Activated CD8-positive, alpha-beta memory T cell treated with anti-CD3 and anti-CD28 coated beads for 24 hours (primary cell): ENCODE results near the gene MLST8.

ENCODE experiments used
- DNase-seq: peaks from one replicate; pipeline ENCODE4 v3.0.0-alpha.2; 2020

Gene MLST8, protein sequence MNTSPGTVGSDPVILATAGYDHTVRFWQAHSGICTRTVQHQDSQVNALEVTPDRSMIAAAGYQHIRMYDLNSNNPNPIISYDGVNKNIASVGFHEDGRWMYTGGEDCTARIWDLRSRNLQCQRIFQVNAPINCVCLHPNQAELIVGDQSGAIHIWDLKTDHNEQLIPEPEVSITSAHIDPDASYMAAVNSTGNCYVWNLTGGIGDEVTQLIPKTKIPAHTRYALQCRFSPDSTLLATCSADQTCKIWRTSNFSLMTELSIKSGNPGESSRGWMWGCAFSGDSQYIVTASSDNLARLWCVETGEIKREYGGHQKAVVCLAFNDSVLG

DNA sequence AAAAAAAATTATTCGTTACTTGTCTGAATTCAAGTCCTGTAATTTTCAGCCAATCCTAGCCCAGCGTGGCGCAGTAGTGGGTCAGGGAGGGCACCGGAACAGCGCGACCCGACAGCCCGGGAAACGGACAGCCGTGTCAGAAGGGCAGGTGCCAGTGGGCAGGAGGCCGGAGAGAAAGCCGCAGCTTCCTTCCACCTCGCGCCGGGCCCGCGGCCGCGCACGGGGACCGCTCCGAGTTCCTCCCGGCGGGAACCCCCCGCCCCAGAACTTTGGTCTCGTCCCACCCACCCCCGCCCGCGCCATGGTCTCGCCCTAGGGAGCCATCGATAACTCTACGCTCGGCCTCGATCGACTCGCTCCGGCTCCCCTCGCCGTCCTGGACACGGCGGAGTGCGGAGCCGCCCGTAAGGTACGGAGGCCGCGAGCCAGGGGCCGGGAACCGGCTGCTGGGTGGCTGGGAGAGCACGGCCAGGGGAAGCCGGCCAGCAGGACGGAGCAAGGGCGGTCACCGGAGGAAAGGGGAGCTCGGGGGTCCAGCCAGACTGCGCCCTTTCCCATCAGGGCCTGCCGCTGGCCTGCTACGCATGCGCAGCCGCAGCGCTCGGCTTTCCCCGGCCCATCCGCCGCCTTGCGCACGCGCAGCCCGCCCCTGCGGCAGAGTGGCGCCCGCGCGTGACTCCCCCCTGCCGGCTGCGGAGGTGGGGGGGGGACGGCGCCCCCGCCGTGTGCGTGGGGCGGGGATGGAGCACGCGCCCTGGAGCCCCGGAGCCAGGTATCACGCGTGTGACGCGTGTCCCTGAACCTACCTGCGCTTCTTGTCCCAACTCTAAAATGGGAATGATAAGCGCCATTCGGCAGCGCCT, at the start of gene MLST8:
Gene MLST8 (plus strand): TSS at position 351 of the 863 bp plus-strand sequence. CDS start 632 bp downstream, outside the sequence.
- peak; percentile 98 for DNase-seq

DNA sequence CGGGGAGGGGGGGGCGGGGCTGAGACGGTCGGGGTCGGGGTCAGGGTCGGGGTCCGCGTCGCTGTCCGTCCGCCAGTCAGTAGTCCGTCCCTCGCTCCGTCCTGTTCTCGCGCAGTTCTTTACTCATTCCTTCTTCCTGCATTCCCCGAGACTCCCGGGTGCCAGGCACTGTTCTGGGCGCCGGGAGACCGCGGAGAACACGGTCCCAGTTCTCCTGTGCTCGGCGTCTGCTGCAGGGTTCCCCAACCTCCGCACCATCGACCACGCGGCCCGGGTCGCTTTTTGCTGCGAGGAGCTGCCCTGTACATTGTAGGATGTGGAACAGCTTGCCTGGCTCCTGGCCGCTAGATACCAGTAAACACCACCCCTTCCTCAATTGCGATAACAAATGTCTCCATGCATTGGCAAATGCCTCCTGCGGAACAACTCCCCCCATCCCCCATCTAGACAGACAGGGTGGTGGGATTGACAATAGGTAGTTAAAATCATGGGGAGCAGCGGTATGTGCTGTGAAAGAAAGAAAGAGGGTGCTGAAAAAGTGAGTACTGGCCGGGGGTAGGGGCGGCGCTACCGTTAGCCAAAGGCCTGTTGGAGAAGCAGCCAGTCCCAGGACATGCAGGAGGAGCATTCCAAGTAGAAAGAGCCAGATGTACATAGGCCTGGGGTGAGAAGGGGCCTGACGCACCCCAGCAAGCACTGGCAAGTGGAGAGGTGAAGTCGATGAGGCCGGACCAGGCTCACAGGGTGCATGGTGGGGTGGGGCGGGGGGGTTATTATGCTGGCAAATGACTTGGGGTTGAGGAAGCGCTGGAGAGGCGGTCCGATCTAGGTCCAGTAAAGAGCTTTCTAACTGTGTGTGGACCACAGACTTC, 49.0 kb upstream of the MLST8 start:
- peak; percentile 68 for DNase-seq

DNA sequence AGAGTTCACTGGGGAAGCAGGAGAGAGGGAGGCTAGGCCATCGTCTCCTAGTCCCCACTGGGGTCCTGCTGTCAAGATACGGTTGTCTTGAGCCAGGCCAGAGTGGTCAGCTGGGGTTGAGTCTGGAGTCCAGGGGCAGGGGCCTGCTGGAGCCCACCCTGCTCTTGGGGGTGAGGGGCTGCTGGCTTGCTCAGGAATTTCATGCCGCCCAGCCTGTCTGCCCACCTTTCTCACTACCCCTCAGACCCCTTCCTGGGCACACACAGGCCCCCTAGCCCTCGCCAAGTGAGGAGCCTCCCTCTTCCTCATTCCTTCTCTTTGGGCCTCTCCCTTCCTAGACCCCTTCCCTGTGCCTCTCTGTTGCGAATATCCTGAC, 48.4 kb upstream of the MLST8 start:
- no peak for DNase-seq

DNA sequence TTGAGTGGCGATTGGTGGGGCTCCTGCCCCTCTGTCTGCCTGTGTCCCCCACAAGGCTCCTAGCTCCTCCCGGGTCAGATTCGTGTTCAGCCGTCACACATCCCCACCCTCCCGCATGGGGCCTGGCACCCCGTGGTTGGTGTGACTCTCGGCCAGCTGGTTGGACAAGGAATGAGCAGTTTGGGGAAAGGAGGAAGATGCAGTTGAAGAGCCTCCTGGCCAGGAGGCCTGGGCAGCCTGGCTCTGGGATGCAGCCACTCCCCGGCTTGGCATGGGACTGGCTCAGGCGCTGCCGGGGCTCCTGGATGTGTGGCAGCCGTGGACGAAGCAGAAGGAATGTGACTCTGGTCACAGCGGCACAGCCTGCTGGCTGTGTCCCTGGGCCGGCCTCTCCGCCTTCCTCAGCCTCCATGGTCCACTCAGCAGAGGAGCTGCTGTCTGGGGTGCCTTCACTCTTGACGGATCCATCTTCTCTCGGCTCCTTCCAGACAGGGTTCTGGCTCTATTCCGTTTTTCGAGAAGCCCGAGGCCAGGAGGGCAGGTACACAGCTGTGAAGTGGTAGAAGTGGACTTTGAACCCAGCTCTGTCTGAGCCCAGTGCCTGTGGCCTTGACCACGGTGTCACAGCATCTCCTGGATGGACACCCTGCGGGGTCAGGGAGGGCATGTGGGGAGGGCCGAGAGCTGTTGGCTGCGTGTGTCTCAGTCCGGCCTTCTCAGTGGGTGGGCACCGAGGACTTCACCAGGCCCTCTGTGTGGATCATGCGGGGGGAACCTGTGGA, 47.6 kb upstream of the MLST8 start:
- no peak for DNase-seq

DNA sequence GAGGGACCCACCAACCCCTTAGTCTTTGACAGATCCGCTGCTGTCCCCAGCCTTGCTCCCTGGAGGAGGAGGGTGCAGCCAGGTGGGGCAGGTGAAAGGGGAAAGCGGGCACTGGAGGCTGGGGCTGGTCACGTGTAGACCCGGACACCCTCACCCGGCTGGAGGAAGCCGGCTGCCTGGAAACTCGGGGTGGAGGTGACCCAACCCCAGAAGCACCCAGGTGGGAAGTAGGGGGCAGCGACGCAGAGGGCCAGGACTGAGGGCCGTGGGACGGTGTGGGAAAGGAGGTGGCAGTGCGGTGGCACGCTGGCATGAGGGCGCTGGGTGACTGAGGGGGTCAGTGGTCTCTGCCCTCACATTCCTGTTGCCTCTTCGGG, 47.0 kb upstream of the MLST8 start:
- DNase-seq: no peak

DNA sequence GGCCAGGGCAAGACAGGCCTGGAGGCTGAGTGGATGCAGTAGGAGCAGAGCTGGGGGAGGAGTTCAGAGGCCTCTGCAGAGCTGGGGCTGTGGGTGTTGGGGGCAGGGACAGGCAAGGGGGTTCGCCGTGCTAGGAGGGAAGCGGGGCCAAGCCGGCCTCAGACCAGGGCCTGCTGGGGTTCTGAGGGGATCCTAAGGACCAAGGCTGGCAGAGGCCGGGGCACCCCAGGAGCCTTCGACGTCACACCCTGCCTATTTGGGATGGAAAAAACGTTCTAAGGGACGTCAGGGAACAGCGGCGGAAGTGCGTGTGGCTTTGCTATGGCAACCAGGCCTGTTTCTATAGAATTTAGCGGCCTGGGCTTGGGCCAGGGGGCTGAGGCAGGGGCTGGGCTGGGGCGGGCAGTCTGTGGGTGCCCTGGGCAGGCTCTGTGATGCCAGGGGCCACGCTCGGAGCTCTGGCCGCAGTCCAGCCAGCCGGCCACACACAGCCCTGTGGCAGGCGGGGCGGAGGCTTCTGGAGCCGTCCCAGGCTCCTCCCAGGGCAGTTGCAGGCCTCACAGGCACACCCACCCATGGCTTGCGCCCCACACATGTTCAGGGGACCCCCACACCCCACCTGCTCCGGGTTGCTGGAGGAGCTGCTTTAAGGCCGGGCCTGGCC, 45.9 kb upstream of the MLST8 start:
- no peak for DNase-seq

DNA sequence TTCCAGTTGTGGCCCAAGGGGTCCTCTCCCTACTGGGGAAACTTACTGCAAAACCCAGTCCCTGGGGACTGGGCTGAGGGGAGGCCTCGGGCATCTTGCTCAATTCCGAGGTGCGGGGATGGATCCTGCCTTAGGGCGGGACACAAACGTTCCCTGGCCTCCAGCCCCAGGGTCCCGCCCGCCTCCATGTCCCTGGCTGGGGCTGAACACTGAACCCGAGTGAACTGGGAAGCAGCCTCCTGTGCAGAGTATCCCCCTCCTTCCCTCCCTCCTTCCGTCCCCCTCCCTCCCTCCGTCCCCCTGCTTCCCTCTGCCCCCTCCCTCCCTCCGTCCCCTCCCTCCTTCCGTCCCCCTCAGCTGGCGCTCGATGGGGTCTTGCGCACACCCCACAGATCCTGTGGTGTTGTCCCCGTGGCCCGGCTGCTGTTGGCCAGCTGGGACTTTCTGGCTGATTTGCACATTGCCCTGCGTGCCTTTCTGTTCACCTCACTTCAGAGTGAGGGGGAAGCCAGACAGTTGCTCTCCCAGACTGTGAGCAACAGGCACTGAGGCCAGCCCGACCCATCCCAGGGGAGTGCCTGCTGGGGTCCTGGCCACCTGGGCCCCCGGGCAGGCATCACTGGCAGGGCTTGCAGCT, 44.2 kb upstream of the MLST8 start:
- no peak for DNase-seq

DNA sequence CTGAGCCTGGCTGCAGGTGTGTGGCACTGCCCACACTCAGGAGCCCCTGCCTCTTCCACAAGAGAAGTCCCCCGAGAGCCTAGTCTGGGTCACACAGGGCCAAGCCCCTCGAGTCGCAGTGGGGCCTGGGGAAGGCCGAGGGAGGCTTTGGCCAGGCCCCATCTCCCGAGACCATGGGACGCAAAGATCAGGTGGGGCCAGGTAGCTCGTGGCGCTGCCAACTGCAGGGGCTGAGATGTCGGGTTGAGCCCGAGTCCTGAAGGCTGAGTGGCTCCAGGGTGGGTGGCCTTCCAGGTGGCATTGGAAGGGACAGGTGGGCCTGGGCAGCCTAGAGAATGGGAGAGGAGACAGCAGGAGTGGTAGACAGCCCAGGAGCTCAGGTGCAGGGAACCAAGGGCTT, 43.3 kb upstream of the MLST8 start:
- DNase-seq: no peak

DNA sequence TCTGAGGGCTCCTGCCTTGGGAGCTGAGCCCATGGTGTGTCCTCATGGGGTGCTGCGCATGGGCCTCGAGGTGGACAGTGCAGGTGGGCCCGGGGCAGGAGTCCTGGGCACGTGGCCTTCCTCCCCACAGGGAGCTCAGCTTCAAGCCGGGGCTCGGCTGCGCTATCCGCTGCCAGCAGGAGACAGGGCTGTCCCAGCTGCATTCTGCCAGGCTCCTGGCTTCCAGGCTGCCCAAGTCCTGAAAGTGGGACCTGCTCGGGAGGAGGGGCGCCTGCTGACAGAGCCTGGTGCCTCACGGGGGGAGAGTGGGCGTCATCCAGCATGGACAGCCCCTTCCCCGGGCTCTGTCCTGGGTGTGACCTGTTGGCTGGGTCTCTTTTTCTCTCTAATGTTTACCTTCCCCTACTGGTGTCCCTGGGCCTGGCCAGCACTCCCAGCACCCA, 42.6 kb upstream of the MLST8 start:
- DNase-seq: no peak

DNA sequence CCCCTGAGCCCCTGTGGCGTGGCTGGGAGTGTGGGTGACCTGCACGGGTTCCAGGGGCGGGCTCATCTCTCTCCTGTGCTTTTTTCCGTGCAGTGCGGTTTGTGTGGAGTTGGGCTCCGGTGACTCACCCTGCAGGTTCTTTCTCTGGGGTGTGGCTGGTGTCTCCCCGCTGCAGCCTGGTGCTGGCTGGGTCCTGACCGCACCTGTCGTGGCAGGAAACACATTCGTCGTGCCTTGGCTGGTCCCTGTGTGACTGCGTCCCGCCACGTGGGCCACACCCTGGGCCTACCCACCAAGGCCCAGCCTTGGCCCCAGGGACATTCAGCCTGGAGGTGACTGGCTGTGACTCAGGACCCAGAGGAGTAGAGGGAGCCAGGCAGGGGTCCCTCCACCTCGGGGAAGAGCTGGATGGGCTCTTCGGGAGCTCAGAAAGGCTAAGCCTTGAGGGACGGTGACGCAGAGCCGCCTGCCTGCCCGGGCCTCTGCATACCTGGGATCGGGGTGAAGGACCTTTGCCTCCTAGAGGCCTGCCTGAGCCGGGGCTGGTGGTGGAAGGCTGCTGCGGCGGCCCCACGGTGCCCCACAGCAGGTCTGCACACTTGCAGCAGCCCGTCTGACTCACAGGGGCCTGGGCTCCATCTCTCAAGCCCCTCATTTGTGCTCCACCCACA, 41.9 kb upstream of the MLST8 start:
- no peak for DNase-seq

DNA sequence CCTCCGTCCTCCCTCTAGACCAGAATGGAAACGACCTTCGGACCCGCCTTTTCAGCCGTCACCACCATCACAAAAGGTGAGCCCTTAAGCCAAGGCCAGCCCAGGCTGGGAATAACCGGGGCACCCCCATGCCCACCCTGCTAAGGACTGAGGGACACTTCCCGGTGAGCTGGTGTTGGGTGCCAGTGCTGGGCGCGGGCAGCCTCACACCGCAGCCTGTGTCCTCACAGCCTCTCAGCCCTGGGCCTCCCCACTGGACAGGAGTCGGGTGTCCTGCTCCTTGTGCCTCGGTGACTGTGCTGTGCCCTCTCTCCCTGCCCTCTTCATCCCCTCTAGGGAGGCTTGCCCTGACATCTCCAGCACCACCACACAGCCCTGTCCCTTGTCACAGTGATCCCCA, 39.4 kb upstream of the MLST8 start:
- no peak for DNase-seq

DNA sequence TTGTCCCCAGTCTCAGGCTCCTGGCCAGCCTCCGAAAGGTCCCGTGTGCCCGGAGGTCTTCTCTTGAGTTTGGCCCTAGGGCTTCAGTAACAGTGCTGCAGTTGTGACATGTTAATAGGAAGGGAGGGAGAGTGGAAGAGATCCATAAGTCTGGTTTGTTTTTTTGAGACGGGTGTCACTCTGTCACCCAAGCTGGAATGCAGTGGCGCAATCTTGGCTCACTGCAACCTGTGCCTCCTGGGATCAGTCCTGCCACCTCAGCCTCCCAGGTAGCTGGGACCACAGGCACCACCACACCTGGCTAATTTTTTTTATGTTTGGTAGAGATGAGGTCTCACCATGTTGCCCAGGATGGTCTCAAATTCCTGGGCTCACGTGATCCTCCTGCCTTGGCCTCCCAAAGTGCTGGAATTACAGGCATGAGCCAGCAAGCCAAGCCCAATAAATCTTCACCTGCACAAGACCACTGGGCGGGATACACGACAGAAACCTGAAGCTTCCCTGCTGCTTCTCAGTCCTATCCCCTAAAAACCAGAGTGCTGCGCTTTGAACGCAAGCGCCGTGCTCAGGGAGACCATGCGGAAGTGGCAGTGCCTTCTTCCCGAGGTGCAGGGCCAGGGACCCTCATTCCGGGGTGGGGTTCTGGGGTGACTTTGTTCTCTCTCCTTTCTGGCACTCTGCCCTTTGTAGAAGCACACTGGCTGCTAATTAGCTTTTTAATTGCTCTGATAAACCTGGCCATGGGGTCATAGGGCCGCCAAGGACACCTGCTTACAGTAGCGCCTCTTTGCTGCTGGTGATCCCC, 38.8 kb upstream of the MLST8 start:
- no peak for DNase-seq

DNA sequence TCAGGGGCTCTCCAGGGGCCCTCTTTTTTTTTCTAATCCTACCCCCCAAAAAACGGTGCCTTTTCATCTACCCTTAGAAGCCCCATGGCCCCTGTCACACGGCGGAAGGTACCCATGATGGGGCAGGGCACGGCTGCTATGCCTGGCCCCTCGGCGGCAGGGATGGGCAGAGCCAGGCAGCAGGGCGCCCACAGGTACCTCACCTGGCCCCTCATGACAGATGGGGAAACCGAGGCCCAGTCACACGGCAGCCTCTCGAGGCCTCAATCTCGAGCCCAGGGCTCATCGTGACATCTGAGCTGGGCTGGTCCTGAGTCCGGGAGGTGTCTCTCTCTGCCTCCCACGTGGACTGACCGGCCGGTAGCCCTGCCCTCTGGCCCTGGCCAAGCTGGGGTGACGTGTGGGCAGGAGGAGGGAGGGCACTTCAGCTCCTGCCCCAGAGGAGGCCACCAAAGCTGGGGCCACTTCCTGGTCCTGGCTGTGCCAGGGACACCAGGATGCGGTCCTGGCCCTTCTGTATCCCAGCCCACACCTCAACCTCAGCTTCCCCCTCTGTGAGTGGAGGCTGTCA, 38.1 kb upstream of the MLST8 start:
- DNase-seq: no peak

DNA sequence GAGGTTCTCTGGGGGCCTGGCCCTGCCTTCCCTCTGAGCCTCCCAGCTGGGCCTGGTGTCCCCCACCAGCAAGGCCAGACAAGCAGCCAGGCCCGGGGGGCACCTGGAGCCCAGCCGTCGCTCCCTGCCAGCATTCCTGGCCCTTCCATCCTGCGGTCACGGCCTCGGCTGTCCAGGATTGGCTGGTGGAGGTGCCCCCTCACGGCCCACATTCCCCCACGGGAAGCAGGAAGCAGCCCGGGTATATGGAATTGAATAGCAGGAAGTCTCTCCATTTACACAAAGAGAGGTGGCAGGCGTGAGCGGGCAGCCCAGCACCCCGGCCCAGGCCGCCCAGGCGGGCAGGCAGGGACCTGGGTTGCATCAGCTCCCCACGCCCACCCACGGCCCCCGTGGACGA, 35.2 kb upstream of the MLST8 start:
- no peak for DNase-seq

DNA sequence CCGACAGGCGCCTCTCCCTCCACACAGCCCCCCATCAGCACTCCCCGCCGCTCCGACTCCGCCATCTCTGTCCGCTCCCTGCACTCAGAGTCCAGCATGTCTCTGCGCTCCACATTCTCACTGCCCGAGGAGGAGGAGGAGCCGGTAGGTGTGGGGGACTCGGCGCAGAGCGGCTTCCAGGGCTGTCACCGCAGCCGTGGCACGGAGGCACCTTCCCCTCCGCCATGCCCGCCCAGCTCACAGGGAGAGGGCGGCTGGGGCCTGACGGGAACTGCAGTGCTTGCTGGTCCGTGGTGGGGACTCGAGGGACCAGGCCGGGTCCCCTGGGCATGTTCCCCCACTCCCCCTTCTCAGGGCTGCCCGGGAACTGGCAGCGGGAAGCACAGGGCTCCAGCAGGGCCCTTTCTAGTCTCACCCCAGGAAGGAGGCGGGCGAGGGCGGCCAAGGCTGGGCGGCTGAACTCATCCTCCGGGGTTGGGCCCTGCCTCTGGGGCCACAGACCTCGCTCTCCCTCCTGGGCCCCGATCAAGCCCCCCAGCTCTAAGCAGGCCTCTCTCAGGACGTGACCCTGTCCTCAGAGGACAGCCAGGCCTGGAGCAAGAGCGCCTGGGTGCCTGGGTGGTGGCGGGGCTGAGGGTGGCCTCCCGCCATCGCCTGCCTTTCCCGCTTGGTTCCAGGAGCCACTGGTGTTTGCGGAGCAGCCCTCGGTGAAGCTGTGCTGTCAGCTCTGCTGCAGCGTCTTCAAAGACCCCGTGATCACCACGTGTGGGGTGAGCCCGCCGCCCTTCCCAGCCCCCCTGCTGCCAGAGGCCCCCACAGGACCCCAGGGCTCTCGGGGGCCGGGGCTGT, 34.4 kb upstream of the MLST8 start:
- DNase-seq: no peak

DNA sequence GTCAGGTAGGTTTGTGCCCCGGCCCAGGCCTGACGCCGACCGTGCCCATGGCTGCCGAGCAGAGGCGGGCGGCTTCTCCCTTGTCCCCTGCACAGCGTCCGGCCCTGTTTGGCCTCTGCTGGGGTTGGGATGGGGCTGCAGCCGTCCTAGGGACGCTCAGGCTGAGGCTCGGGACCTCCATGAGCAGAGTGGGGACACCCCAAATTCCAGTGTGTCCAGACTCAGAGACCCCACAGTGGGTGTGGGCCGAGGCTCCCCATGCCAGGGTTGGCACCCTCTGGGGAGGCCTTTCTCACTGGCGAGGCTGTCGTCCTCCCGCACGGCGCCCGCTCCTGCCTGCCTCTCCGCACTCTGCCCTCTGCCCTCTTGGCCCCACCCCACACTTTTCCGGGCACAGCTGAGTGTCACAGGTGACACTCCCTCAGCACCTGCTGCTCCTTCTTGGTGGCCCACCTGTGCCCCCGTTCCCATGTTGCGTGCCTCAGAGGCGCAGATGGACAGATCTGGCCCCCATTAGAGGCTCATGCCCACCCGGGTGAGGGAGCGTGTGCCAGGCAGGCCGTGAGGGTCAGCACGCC, 33.6 kb upstream of the MLST8 start:
- DNase-seq: no peak

DNA sequence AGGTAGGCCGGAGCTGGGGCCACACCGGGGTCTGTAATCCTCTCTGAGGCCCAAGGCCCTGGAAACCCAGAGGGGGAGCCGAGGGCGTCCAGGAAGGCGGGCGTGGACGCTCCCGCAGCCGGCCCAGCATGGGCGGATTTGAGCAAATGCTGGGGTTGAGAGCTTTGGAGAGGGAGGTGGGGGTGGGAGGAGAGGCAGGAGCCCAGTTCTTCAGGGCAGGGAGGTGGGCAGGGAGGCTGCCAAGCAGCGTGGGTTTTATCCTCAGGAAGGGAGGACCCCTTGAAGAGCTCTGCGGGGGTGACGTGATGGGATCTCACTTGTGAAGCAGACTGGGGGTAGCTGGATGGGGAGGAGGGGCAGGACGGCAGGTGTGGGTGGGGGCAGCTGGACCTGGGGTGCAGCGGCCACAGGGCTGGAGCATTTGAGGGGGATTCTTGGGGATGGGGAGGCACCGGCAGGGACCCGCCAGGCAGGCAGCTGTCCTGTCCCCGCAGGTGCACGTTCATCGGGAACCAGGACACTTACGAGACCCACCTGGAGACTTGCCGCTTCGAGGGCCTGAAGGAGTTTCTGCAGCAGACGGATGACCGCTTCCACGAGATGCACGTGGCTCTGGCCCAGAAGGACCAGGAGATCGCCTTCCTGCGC, 32.4 kb upstream of the MLST8 start:
- no peak for DNase-seq

DNA sequence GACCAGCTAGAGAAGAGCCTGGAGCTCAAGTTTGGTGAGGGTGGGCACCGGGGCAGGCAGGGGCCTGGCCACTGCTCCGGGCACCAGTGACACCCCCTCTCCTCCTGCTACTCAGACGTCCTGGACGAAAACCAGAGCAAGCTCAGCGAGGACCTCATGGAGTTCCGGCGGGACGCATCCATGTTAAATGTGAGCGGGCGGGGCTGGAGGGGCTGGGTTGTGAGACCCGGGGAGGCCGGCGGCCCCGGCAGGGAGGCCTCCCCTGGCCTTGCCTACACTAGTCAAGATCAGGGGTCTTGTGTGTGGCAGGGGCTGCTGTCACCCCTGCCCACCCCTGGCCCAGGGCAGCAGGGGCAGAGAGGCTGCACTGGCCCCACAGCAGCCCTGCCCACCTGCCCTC, 31.9 kb upstream of the MLST8 start:
- no peak for DNase-seq
